ENCODE results near the gene GTSE1.
"Not testable (repeated sequence)": the region's sequence is repeated elsewhere in the genome, so short reads cannot be mapped to it uniquely, and the experiment has no call there.

The GTSE1 gene

GRCh38 chr22:46293577-46294260, 3.0 kb upstream of the GTSE1 start:
- DNase-seq, result peak; percentile 80

- no peak for DNase-seq
These were observed 1.9 kb upstream of the GTSE1 start for GRCh38 chr22:46294784-46295183.

DNA sequence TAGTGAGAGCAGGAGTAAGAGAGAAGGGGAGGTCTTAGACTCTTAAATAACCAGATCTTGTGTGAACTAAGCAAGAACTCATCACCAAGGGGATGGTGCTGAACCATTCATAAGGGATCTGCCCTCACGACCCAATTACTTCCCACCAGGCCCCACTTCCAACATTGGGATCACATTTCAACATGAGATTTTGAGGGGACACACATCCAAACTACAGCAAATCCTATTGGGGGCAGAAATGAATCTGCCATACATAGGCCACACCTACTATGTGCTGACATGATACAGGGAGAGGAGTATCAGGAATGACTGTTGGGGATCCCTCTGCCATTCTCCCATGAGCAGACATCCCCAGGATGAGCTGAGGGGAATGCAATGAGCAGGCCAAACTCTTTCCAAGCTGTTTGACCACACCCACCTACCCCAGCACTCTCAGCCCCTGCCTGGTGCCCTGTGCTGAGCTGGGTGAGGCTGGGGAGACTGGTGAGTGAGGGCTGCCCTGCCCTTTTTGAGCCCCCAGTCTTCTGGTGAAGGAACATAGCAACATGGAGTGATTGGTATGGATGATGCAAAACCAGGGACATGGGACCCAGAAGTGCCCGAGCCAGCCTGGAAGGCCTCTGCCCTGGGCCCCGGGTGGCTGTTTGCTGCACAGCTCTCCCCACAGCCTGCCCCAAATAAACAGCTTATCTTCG, 1.2 kb upstream of the GTSE1 start:
- DNase-seq, result no peak

GRCh38 chr22:46297151-46297812, 612 bp downstream of the GTSE1 start:
- peak; percentile 46 for DNase-seq

DNA sequence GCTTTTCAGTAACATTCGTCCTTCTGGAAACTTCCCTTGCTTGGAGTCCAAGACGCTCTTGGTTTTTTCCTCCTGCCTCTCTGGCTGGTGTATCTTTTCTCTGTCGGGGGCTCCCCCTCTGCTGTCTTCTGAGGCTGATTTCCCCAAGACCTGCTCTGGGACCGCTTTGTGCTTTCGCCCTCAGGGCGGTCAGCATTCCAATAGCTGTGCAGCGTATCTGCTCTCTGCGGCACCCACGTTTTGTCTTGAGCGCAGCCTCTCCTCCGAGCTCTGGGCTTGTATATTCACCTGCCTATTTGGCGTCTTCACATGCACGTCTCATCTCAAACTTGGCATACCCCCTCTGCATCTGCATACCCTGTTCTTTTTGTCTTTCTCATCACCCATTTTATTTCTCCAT, 2.4 kb downstream of the GTSE1 start:
- DNase-seq, result no peak

- no peak for DNase-seq
These were observed 3.8 kb downstream of the GTSE1 start for GRCh38 chr22:46300491-46300890.

DNA sequence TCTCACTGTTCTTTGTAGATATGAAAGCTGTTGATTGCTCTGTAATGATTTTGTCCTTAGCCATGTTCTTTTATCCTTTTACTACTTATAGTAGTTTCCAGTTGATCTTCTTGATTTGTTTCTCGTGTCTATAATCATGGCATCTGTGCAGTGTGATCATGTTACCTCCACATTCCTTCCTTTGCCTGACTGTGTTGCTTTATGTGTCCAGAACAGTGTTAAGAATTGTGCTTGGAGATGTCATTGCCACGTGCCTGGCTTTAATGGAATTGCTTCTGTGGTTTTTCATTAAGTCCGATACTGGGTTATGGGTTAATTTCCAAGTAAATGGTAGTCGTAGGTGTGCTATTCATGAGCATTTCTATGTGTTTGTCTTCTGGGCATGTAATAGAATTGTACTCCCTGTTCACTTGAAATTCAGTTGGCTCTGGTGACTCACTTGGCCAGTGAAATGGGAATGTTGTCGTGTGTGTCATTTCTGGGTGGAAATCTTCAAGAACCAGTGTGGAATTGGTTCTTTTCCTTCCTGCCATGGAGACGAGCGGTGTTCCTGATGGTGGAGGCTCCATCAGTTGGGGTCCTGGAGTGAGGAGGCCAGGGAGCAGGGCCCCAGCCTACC, 6.8 kb downstream of the GTSE1 start:
- peak; percentile 12 for DNase-seq

- no peak for DNase-seq
These were observed 11.8 kb downstream of the GTSE1 start for GRCh38 chr22:46308283-46308988.

GRCh38 chr22:46309526-46310085, 12.9 kb downstream of the GTSE1 start:
- no peak for DNase-seq

GRCh38 chr22:46312056-46312455, 15.4 kb downstream of the GTSE1 start:
- DNase-seq, result no peak

- not testable (repeated sequence) for DNase-seq
These were observed 16.2 kb downstream of the GTSE1 start for GRCh38 chr22:46312848-46313247.

DNA sequence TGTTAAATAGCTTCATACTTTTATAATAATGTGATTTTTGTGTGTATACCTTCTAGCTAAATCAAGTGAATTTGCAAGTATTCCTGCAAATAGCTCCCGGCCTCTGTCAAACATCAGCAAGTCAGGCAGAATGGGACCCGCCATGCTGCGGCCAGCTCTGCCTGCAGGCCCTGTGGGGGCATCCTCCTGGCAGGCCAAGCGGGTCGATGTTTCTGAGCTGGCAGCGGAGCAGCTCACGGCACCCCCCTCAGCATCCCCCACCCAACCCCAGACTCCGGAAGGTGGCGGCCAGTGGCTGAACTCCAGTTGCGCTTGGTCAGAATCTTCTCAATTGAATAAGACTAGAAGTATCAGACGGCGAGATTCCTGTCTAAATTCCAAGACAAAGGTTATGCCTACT, 19.3 kb downstream of the GTSE1 start:
- DNase-seq, result no peak

DNA sequence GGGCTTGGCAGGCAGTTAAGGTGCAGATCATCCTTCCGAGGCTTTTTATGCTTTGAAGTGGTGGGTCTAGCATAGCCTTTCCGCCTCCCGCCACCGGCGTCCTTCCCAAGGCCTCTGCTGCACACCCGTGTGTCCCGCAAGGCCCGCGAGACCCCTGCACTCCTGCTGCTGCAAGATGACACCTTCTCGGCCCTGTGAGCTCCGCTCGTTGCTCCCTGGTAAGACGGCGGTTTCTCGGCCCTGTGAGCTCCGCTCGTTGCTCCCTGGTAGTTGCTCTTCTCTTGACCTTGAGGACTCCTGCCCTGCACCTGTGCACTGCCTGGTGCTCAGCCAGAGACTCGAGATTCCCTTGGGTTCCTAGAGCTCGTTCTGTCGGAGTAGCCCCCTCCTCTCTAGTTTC, 21.0 kb downstream of the GTSE1 start:
- no peak for DNase-seq

DNA sequence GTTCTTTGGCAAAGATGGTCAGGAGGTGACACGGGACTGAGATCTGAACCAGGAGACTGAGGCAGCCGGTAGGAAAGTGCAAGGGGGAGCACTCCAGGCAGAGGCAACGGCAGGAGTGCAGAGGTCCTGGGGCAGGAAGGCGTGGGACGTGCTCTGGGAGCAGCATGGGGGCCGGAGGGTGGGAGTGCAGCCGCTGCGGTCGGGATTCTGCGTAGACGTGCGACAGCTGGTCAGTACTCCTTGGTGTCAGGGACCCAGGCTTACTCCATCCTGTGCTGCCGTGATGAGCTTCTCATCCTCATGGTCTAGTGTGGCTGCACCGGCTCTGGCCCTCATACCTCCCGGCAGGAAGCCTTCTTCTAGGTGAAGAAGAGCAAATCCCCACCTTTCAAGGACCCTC, 21.9 kb downstream of the GTSE1 start:
- DNase-seq, result no peak

GRCh38 chr22:46319319-46319718, 22.6 kb downstream of the GTSE1 start:
- no peak for DNase-seq

GRCh38 chr22:46320166-46320710, 23.6 kb downstream of the GTSE1 start:
- no peak for DNase-seq

- no peak for DNase-seq
These were observed 24.2 kb downstream of the GTSE1 start for GRCh38 chr22:46320716-46321386.

- DNase-seq, result no peak
These were observed 26.0 kb downstream of the GTSE1 start for GRCh38 chr22:46322711-46323110.

- no peak for DNase-seq
These were observed 26.5 kb downstream of the GTSE1 start for GRCh38 chr22:46323162-46323561.

- no peak for DNase-seq
These were observed 29.5 kb downstream of the GTSE1 start for GRCh38 chr22:46326066-46326680.
